Stomach (tissue), 4 donors: Measurements from ENCODE around the gene HIF1A.

Source experiments
- CTCF ChIP-seq, 7 experiments: fragments of 450-650 bp in 4 of 7; fragments of 200-600 bp in 3 of 7; sonication (generic) in 3 of 7; IDR thresholded peaks; one replicate each; pipeline ENCODE4 v1.5.1; 2016 to 2019; ENCODE audit warnings: antibody characterized with exemption in 7 of 7, control low read depth in 2 of 7, mild to moderate bottlenecking in 1 of 7
- POLR2AphosphoS5 ChIP-seq, 3 donors: sonication (generic); formaldehyde crosslinking; IDR thresholded peaks; one replicate each; pipeline ENCODE4 v1.6.1; 2016; ENCODE audit warnings: antibody characterized with exemption in 3 of 3

GRCh38 chr14:61766151-61766550 is 70.8 kb downstream of the HIF1A start:
- TF ChIP-seq CTCF (IDR thresholded peaks at IDR 0.05): no peak
- no peak for TF ChIP-seq POLR2AphosphoS5 (IDR thresholded peaks at IDR 0.05)
